Right cardiac atrium (tissue), 5 donors: ENCODE measurements around the gene CCDC85A. TPM values are rescaled to one million over a fixed set of nuclear protein-coding genes. Genes with fewer than 3 reads are reported as not detected.

ENCODE experiments used
- ATAC-seq, 2 donors: fragments of 200-7000 bp; cut with Tn5 transposase; one replicate each; pipeline versions ENCODE4 v1.8.0 to v1.9.1; 2020; ENCODE audit warnings: moderate library complexity in 2 of 2, mild to moderate bottlenecking in 1 of 2
- DNase-seq, 3 donors: peaks; one replicate each; pipeline ENCODE4 v3.0.0-alpha.2; 2020
- H3K27ac ChIP-seq: one replicate; pipeline ENCODE4 v1.5.1; 2013; ENCODE audit warnings: mild to moderate bottlenecking, low read length, control low read depth, moderate library complexity
- H3K27me3 ChIP-seq: one replicate; pipeline ENCODE4 v1.6.1; 2013; ENCODE audit not compliant: control insufficient read depth, insufficient read depth
- H3K4me1 ChIP-seq: one replicate; pipeline ENCODE4 v1.6.1; 2013; ENCODE audit warnings: low read length; ENCODE audit not compliant: control insufficient read depth, insufficient read depth
- H3K4me3 ChIP-seq: one replicate; pipeline ENCODE4 v1.5.1; 2013; ENCODE audit warnings: low read length, control low read depth
- H3K9me3 ChIP-seq: one replicate; pipeline ENCODE4 v1.6.1; 2013; ENCODE audit warnings: low read length; ENCODE audit not compliant: control insufficient read depth
- WGBS: extraction: QIAGEN DNeasy Blood & Tissue Kit; methylation state at CpG from one replicate; pipeline ENCODE4 v1.1.7; 2013; 5-methylcytosine and 5-hydroxymethylcytosine counted together
- intact Hi-C, 4 donors: fragments of 100-400 bp; cut with DNase I; formaldehyde crosslinking; loops; one replicate each; pipeline versions ENCODE4 v1.11.0 to v1.14.0; 2022 to 2023
- polyA plus RNA-seq: library from polyadenylated mRNA; stranded (reverse); fragments of 200-250 nt; gene quantifications from one replicate; pipeline ENCODE4 v1.2.3, GENCODE V29; 2013
- total RNA-seq, 4 donors: library from RNA; stranded (reverse); fragmentation: NEBNext Ultra II Directional; extraction: Animal tissue kit (Norgen Biotek cat#: 25700); gene quantifications; one replicate each; pipeline ENCODE4 v1.2.1, GENCODE V29; 2021
- donor health status: healthy with polysubstance abuse.
- donor health status: DM: no; HTN: yes; CAD: no.
- donor health status: DM: no; HTN: no; CAD: no.
- donor health status: DM: no; HTN: yes; CAD: no; lungs with severe emphysema.
- donor health status: DM: yes; HTN: yes; CAD: no.

The CCDC85A gene
- total and polyA plus RNA-seq, 5 donors = 1.1 to 3.4 (median 1.9) TPM

GRCh38 chr2:56372071-56372656 is 188.4 kb downstream of the CCDC85A start:
- Histone ChIP-seq H3K27me3 (no peaks in the 10 kb centered on the region), H3K4me1 (no peaks in the 10 kb centered on the region), H3K27ac (no peak overlapping the region), H3K9me3 (no peaks in the 10 kb centered on the region), H3K4me3 (no peak overlapping the region)
- intact Hi-C loops = no loop called here
- WGBS = 94% methylated on average over 6 of the region's 6 CpGs
- ATAC-seq (no peak), DNase-seq (no peak)

- DNase-seq (no peak), ATAC-seq (no peak)
- no peak overlapping the region for H3K4me3 ChIP-seq
- H3K9me3 ChIP-seq = no peaks in the 10 kb centered on the region
- no peaks in the 10 kb centered on the region for H3K27me3 ChIP-seq
- no peaks in the 10 kb centered on the region for H3K4me1 ChIP-seq
- intact Hi-C loops = no loop called here
- H3K27ac ChIP-seq = no peak overlapping the region
- 67% methylated on average over 1 of the region's 1 CpG for WGBS
These were observed 191.5 kb downstream of the CCDC85A start for GRCh38 chr2:56375251-56375650.

GRCh38 chr2:56376699-56377665 is 193.2 kb downstream of the CCDC85A start:
- DNase-seq (no peak), ATAC-seq (no peak)
- H3K4me3 ChIP-seq = no peak overlapping the region
- H3K27ac ChIP-seq = no peak overlapping the region
- whole genome bisulfite sequencing = 91% methylated on average over 2 of the region's 2 CpGs
- no peaks in the 10 kb centered on the region for H3K9me3 ChIP-seq
- intact Hi-C loops = no loop called here
- no peaks in the 10 kb centered on the region for H3K4me1 ChIP-seq
- no peaks in the 10 kb centered on the region for H3K27me3 ChIP-seq

GRCh38 chr2:56379066-56379465 is 195.3 kb downstream of the CCDC85A start:
- H3K27me3 ChIP-seq = no peaks in the 10 kb centered on the region
- intact Hi-C loops = no loop called here
- H3K27ac ChIP-seq = no peak overlapping the region
- WGBS = 89% methylated on average over 2 of the region's 2 CpGs
- DNase-seq (no peak), ATAC-seq (no peak)
- no peaks in the 10 kb centered on the region for H3K4me1 ChIP-seq
- no peaks in the 10 kb centered on the region for H3K9me3 ChIP-seq
- H3K4me3 ChIP-seq = no peak overlapping the region

GRCh38 chr2:56380861-56381260 is 197.1 kb downstream of the CCDC85A start:
- no peaks in the 10 kb centered on the region for H3K4me1 ChIP-seq
- H3K9me3 ChIP-seq = no peaks in the 10 kb centered on the region
- 62% methylated on average over 2 of the region's 2 CpGs for WGBS
- intact Hi-C loops = no loop called here
- no peak overlapping the region for H3K27ac ChIP-seq
- no peak for DNase-seq
- H3K4me3 ChIP-seq = no peak overlapping the region
- H3K27me3 ChIP-seq = no peaks in the 10 kb centered on the region
- no peak for ATAC-seq

GRCh38 chr2:56382466-56382865 is 198.7 kb downstream of the CCDC85A start:
- intact Hi-C loops = no loop called here
- WGBS = 0% methylated on average over 1 of the region's 1 CpG

GRCh38 chr2:56386657-56387056 is 202.9 kb downstream of the CCDC85A start:
- Histone ChIP-seq H3K4me1 (no peaks in the 10 kb centered on the region), H3K9me3 (no peaks in the 10 kb centered on the region), H3K27me3 (no peaks in the 10 kb centered on the region), H3K4me3 (no peak overlapping the region), H3K27ac (no peak overlapping the region)
- no peak for DNase-seq
- ATAC-seq = no peak
- intact Hi-C loops = no loop called here
- 84% methylated on average over 1 of the region's 1 CpG for WGBS

More at GRCh38 chr2:56382466-56382865, 198.7 kb downstream of the CCDC85A start:
- H3K27me3 ChIP-seq = no peaks in the 10 kb centered on the region
- H3K4me1 ChIP-seq = no peaks in the 10 kb centered on the region
- no peak overlapping the region for H3K27ac ChIP-seq
- DNase-seq = no peak
- no peak for ATAC-seq
- H3K9me3 ChIP-seq = no peaks in the 10 kb centered on the region
- H3K4me3 ChIP-seq = no peak overlapping the region

- Histone ChIP-seq H3K4me3 (no peak overlapping the region), H3K27ac (no peak overlapping the region), H3K27me3 (no peaks in the 10 kb centered on the region), H3K4me1 (no peaks in the 10 kb centered on the region), H3K9me3 (no peaks in the 10 kb centered on the region)
- ATAC-seq = no peak
- 50% methylated on average over 2 of the region's 2 CpGs for WGBS
- DNase-seq = no peak
- intact Hi-C loops = no loop called here
These were observed 206.9 kb downstream of the CCDC85A start for GRCh38 chr2:56390644-56391043.

GRCh38 chr2:56410140-56410539 is 226.3 kb downstream of the CCDC85A start:
- no peak overlapping the region for H3K4me3 ChIP-seq
- ATAC-seq = no peak
- intact Hi-C loops = no loop called here
- 100% methylated on average over 1 of the region's 1 CpG for WGBS
- no peak for DNase-seq
- no peaks in the 10 kb centered on the region for H3K4me1 ChIP-seq
- H3K9me3 ChIP-seq = no peaks in the 10 kb centered on the region
- no peaks in the 10 kb centered on the region for H3K27me3 ChIP-seq
- H3K27ac ChIP-seq = no peak overlapping the region

GRCh38 chr2:56416500-56417176 is 232.8 kb downstream of the CCDC85A start:
- no peak overlapping the region for H3K27ac ChIP-seq
- no peak overlapping the region for H3K4me3 ChIP-seq
- no peak for DNase-seq
- H3K9me3 ChIP-seq = no peaks in the 10 kb centered on the region
- no peaks in the 10 kb centered on the region for H3K27me3 ChIP-seq
- ATAC-seq = no peak
- 78% methylated on average over 1 of the region's 1 CpG for WGBS
- no peaks in the 10 kb centered on the region for H3K4me1 ChIP-seq
- intact Hi-C loops = no loop called here
